GM18867 (cell line): ENCODE data around the gene CA6.
"Not testable (repeated sequence)": the region's sequence is repeated elsewhere in the genome, so short reads cannot be mapped to it uniquely, and the experiment has no call there.

Experiments
- ATAC-seq: cut with Tn5 transposase; IDR thresholded peaks from one replicate; pipeline ENCODE4 v1.9.1; 2021; ENCODE audit warnings: mild to moderate bottlenecking, moderate library complexity; ENCODE audit not compliant: unreplicated experiment

CA6 gene

GRCh38 chr1:9004031-9004699 lies 58.5 kb downstream of the CA6 start:
- ATAC-seq, result no peak

- ATAC-seq, result no peak
Observed at GRCh38 chr1:9004700-9005394, 59.2 kb downstream of the CA6 start.

- no peak for ATAC-seq
Observed at GRCh38 chr1:9005395-9005708, 59.7 kb downstream of the CA6 start.

GRCh38 chr1:9006956-9007615 lies 61.4 kb downstream of the CA6 start:
- no peak for ATAC-seq

- ATAC-seq, result no peak
Observed at GRCh38 chr1:9008236-9008635, 62.6 kb downstream of the CA6 start.

GRCh38 chr1:9009438-9010370 lies 64.0 kb downstream of the CA6 start:
- no peak for ATAC-seq

- no peak for ATAC-seq
Observed at GRCh38 chr1:9010781-9011323, 65.2 kb downstream of the CA6 start.

GRCh38 chr1:9013819-9014218 lies 68.2 kb downstream of the CA6 start:
- ATAC-seq, result no peak

GRCh38 chr1:9014475-9015375 lies 69.1 kb downstream of the CA6 start:
- ATAC-seq, result no peak

GRCh38 chr1:9016455-9016854 lies 70.8 kb downstream of the CA6 start:
- no peak for ATAC-seq

GRCh38 chr1:9018333-9018732 lies 72.7 kb downstream of the CA6 start:
- ATAC-seq, result no peak

- ATAC-seq, result no peak
Observed at GRCh38 chr1:9019896-9020295, 74.2 kb downstream of the CA6 start.

- ATAC-seq, result no peak
Observed at GRCh38 chr1:9020305-9020704, 74.6 kb downstream of the CA6 start.

- ATAC-seq, result not testable (repeated sequence)
Observed at GRCh38 chr1:9022026-9022738, 76.5 kb downstream of the CA6 start.

- no peak for ATAC-seq
Observed at GRCh38 chr1:9022773-9023172, 77.1 kb downstream of the CA6 start.
